Psoas muscle (tissue), 8 donors: ENCODE measurements around the gene THAP6. TPM values are rescaled to one million over a fixed set of nuclear protein-coding genes. Genes with fewer than 3 reads are reported as not detected.

Experiments used
- ATAC-seq, 4 donors: fragments of 200-7000 bp; cut with Tn5 transposase; one replicate each; pipeline ENCODE4 v1.9.1; 2020; ENCODE audit warnings: moderate library complexity in 3 of 4, mild to moderate bottlenecking in 2 of 4
- DNase-seq, 2 donors: peaks; one replicate each; pipeline ENCODE4 v3.0.0-alpha.2; 2020
- H3K27ac ChIP-seq: fragments of 200-600 bp; one replicate; pipeline ENCODE4 v1.8.0; 2022
- H3K27me3 ChIP-seq, 3 donors: fragments of 200-600 bp in 1 of 3; one replicate each; pipeline versions ENCODE4 v1.6.1 to v1.8.0; 2013 to 2022; ENCODE audit warnings: low read length in 2 of 3, mild to moderate bottlenecking in 2 of 3, moderate library complexity in 1 of 3; ENCODE audit not compliant: insufficient read depth in 3 of 3
- H3K36me3 ChIP-seq, 2 donors: fragments of 200-600 bp in 1 of 2; one replicate each; pipeline versions ENCODE4 v1.6.1 to v1.8.0; 2013 to 2022; ENCODE audit warnings: low read depth in 1 of 2, mild to moderate bottlenecking in 1 of 2, moderate library complexity in 1 of 2; ENCODE audit not compliant: insufficient read depth in 1 of 2
- H3K4me1 ChIP-seq: fragments of 200-600 bp; one replicate; pipeline ENCODE4 v1.8.0; 2022
- H3K4me3 ChIP-seq: fragments of 200-600 bp; one replicate; pipeline ENCODE4 v1.8.0; 2022; ENCODE audit warnings: mild to moderate bottlenecking
- H3K9me3 ChIP-seq: fragments of 200-600 bp; one replicate; pipeline ENCODE4 v1.8.0; 2022
- CTCF ChIP-seq: fragments of 200-600 bp; IDR thresholded peaks from one replicate; pipeline ENCODE4 v1.8.0; 2022; ENCODE audit warnings: antibody characterized with exemption
- WGBS, 3 donors: extraction: QIAGEN DNeasy Blood & Tissue Kit; methylation state at CpG; one replicate each; pipeline versions ENCODE4 v1.1.6 to v1.1.7; 2013; 5-methylcytosine and 5-hydroxymethylcytosine counted together
- intact Hi-C, 2 donors: fragments of 100-400 bp; cut with DNase I; formaldehyde crosslinking; loops; one replicate each; pipeline versions ENCODE4 v1.11.0 to v1.14.2; 2022
- polyA plus RNA-seq, 3 donors: library from polyadenylated mRNA; stranded (reverse); fragments of 200-250 nt; gene quantifications; one replicate each; pipeline ENCODE4 v1.2.3, GENCODE V29; 2013
- total RNA-seq, 4 donors: library from RNA; stranded (reverse); fragmentation: NEBNext Ultra II Directional in 2 of 4; extraction: Animal tissue kit (Norgen Biotek cat#: 25700) in 2 of 4; gene quantifications; one replicate each; pipeline versions ENCODE4 v1.2.1 to v1.2.4, GENCODE V29; 2021 to 2023
- donor health status: healthy with polysubstance abuse.
- donor health status: DM: no; HTN: no; CAD: no; lungs with moderate emphysema.
- donor health status: Bipolar disorder and iron deficiency.
- donor health status: healthy.
- donor health status: DM: yes; HTN: yes; CAD: no.
- donor health status: DM: no; HTN: no; CAD: no.
- donor health status: DM: no; HTN: no; CAD: no.
- donor health status: DM: yes; HTN: yes; CAD: no.

THAP6 gene
- total and polyA plus RNA-seq, 7 donors: 3.8 to 17.8 (median 13.1) TPM

GRCh38 chr4:75484190-75484589 lies 30.1 kb upstream of the THAP6 start:
- WGBS, 3 donors: 46 to 67% (median 55%) methylated on average over 4 of the region's 4 CpGs
- TF ChIP-seq CTCF: no peak
- no peaks in the 10 kb centered on the region for H3K9me3 ChIP-seq
- no peak overlapping the region for H3K4me3 ChIP-seq
- H3K36me3 ChIP-seq: peaks cover 7 to 94% of the 10 kb centered on the region in 2 donors
- no peaks in the 10 kb centered on the region for H3K4me1 ChIP-seq
- H3K27me3 ChIP-seq: no peaks in the 10 kb centered on the region
- H3K27ac ChIP-seq: no peak overlapping the region
- ATAC-seq: no peak
- intact Hi-C loops: no loop called here
- DNase-seq: no peak

- ATAC-seq (no peak), DNase-seq (no peak)
- TF ChIP-seq CTCF: peak; percentile 25
- Histone ChIP-seq H3K9me3 (no peaks in the 10 kb centered on the region), H3K4me3 (no peak overlapping the region), H3K36me3 (peaks cover 6 to 83% of the 10 kb centered on the region in 2 donors), H3K27me3 (no peaks in the 10 kb centered on the region), H3K27ac (no peak overlapping the region), H3K4me1 (no peaks in the 10 kb centered on the region)
- intact Hi-C loops: loop anchor here in 1 of 2 donors (10.0 kb wide), 1 partner anchor 615 kb away; no protein-coding TSS in a partner anchor
- 59 to 70% (median 60%) methylated on average over 2 of the region's 2 CpGs for WGBS, 3 donors
These were observed 24.1 kb upstream of the THAP6 start for GRCh38 chr4:75490155-75490554.

- 14 to 33% (median 22%) methylated on average over 1 of the region's 1 CpG for WGBS, 3 donors
- no peak overlapping the region for H3K27ac ChIP-seq
These were observed 19.7 kb upstream of the THAP6 start for GRCh38 chr4:75494563-75494962.

GRCh38 chr4:75495476-75495875 lies 18.8 kb upstream of the THAP6 start:
- no peak overlapping the region for H3K27ac ChIP-seq
- intact Hi-C loops: loop anchor here in 1 of 2 donors (10.0 kb wide), 1 partner anchor 621 kb away; no protein-coding TSS in a partner anchor
- no peaks in the 10 kb centered on the region for H3K4me1 ChIP-seq
- no peaks in the 10 kb centered on the region for H3K27me3 ChIP-seq
- no peak for TF ChIP-seq CTCF
- no peak overlapping the region for H3K4me3 ChIP-seq
- H3K9me3 ChIP-seq: no peaks in the 10 kb centered on the region
- whole genome bisulfite sequencing, 3 donors: 82 to 91% (median 86%) methylated on average over 2 of the region's 2 CpGs
- DNase-seq (no peak), ATAC-seq (no peak)
- H3K36me3 ChIP-seq: peaks cover 2 to 52% of the 10 kb centered on the region in 2 donors

More at GRCh38 chr4:75494563-75494962, 19.7 kb upstream of the THAP6 start:
- no peaks in the 10 kb centered on the region for H3K4me1 ChIP-seq
- H3K27me3 ChIP-seq: no peaks in the 10 kb centered on the region
- H3K9me3 ChIP-seq: no peaks in the 10 kb centered on the region
- peaks cover 4 to 52% of the 10 kb centered on the region in 2 donors for H3K36me3 ChIP-seq
- ATAC-seq (peak; percentile 23 to 76 (median 56)), DNase-seq (no peak)
- TF ChIP-seq CTCF: no peak
- intact Hi-C loops: loop anchor here in 1 of 2 donors (10.0 kb wide), 1 partner anchor 620 kb away; no protein-coding TSS in a partner anchor
- no peak overlapping the region for H3K4me3 ChIP-seq

- ATAC-seq (no peak), DNase-seq (no peak)
- no peak overlapping the region for H3K27ac ChIP-seq
- WGBS, 3 donors: 89 to 98% (median 96%) methylated on average over 2 of the region's 2 CpGs
- no peak overlapping the region for H3K4me3 ChIP-seq
- H3K36me3 ChIP-seq: peaks cover 2 to 49% of the 10 kb centered on the region in 2 donors
- H3K9me3 ChIP-seq: no peaks in the 10 kb centered on the region
- H3K27me3 ChIP-seq: no peaks in the 10 kb centered on the region
- no peak for TF ChIP-seq CTCF
- intact Hi-C loops: loop anchor here in 1 of 2 donors (10.0 kb wide), 1 partner anchor 622 kb away; no protein-coding TSS in a partner anchor
- H3K4me1 ChIP-seq: no peaks in the 10 kb centered on the region
These were observed 17.9 kb upstream of the THAP6 start for GRCh38 chr4:75496406-75496805.
